Stimulated activated CD4-positive, alpha-beta T cell treated with anti-CD3 and anti-CD28 coated beads, Interleukin-2, amount 100 ng/mL, for 4 hours (primary cell): ENCODE data around the gene ERGIC1.

ENCODE experiments used
- DNase-seq: peaks from one replicate; pipeline ENCODE4 v3.0.0-alpha.2; 2020; ENCODE audit warnings: low read depth

The ERGIC1 gene

GRCh38 chr5:172950176-172950965 is 116.3 kb downstream of the ERGIC1 start:
- no peak for DNase-seq

GRCh38 chr5:172951371-172952033 is 117.5 kb downstream of the ERGIC1 start:
- DNase-seq: no peak

GRCh38 chr5:172952034-172952511 is 118.0 kb downstream of the ERGIC1 start:
- no peak for DNase-seq

DNA sequence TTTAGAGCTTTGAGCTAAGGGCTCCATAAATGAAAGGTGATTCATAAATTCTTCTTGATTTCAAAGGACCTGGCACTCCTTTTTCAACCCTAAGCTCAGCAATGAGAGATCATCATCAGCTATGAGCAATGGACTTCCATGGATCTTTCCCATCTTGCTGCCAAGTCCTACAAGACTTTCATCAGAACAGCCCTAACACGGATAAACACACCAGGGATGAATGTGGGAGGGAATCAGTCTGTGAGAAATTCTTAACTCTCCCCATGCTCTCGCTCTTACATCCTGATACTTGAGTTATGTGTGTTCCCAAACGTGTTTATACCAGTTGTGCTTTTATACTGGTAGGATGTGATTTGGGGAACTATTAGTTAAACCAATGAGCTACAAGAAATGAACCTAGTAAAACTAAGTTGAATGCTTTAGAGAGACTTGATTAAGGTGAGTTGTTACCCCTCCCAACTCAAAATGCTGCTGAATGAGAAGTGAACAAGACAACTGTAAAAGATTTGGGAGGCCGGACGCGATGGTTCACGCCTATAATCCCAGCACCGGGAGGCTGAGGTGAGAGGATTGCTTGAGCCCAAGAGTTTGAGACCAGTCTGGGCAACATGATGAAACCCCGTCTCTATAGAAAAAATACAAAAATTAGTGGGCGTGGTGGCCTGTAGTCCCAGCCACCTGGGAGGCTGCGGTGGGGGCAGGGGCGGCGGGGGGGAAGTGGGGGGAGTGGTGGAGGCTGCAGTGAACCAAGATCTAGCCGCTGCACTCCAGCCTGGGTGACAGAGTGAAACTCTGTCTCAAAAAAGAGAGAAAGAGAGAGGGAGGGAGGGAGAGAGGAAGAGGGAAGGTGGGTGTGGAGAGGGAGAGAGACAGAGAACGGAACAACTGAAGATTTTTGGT is 120.0 kb downstream of the ERGIC1 start:
- DNase-seq: no peak

DNA sequence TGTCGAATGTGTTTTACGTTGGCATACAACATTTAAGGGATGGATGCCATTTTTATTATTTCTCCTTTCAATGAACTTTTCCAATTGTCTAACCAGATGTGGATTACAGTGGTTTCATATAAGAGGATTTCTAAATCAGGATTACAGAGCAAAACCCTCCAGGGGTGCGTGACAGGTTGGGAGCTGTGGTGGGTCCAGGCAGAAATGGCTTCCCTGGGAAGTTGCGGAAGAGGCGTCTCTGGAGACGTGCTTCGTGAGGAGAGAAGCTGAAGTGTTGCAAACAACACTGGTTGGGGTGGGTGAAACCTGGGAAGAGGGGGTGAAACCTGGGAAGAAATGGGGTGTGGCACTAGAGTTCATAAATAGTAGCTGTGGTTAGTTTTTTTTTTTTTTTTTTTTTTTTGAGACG is 120.7 kb downstream of the ERGIC1 start:
- no peak for DNase-seq

GRCh38 chr5:172956228-172956627 is 122.2 kb downstream of the ERGIC1 start:
- DNase-seq: no peak

GRCh38 chr5:172956936-172957335 is 122.9 kb downstream of the ERGIC1 start:
- DNase-seq: no peak

DNA sequence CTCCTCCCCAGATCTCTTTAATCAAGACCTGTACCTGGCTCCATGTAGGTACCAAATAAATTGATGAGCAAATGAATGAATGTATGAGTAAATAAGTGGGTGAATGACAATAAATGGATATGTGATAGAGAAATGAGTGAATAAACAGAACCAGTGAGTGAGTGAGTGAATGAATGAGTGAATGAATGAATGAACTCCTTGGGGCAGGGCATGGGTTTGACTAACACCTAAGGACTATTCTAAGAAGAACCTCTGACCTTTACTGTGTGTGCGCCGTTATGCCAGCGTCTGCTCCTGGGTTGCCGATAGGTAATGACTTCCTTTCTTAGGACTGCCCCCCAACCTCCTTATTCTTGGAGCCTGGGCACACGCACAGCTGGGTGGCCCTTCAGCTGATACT is 123.4 kb downstream of the ERGIC1 start:
- no peak for DNase-seq

DNA sequence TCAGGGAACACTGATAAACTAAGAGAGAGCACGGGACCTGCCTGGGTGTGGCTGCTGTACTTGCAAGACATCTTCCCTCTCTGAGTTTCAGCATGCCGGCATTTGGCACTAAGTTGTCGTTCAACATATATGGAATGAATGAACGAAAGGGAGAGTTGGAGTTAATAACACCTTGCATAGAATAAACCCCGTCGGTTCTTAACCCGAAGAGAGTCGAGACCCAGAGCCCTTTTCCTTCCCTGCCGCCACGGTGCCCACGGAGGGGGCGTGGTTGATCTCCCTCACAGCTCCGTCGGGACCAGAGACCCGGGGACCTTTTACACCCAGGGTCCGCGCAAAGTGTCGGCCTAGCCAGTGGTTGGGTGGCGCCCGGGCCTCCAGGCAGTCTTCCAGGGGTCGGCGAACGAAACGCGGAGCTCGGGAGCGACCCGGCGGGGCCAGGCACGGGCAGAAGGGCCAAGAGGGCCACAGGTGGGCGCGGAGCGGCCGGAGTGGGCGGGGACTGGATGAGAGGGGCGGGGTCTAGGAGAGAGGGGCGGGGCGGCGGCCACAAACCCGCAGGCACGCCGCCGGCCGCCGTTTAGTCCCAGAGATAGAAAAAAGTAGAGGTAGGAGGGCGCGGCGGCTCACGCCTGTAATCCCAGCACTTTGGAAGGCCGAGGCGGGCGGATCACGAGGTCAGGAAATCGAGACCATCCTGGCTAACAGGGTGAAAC is 124.4 kb downstream of the ERGIC1 start:
- peak; percentile 48 for DNase-seq

DNA sequence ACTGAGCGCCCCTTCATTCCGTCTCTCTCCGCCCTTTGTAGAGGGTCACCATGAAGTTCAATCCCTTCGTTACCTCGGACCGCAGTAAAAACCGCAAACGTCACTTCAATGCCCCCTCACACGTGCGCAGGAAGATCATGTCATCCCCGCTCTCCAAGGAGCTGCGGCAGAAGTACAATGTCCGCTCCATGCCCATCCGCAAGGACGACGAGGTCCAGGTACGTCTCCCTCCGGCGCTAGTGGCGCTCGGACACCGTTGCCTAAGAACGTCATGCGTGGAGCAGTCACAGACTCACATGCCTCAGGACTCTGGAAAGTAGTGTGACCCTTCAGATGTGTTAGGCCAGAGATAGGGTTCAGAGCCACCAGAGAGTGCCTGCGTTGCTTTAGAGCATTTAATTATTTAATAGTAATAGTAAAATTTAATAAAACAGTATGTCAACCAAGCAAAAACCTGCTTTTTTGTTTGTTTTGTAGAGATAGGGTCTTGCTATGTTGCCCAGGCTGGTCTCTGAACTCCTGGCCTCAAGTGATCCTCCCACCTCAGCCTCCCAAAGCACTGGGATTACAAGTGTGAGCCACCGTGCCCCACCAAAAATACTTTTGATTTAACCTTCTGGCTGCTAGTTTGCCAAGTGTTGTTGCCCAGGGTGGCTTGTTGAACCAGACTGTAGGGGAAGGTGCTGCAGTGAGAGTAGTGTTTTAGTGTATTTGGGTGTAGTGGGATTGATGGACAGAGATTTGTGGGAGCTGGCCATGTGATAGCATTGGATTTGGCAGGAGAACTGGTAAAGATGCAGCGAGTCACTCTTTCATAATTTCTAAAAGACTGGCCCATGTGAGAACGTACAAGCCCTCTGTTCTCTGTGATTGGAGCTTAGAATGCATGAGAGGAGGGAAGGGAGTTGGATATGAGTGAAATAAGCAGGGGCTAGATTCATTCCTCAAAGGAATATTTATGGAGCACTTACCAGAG is 126.1 kb downstream of the ERGIC1 start:
- DNase-seq: no peak

DNA sequence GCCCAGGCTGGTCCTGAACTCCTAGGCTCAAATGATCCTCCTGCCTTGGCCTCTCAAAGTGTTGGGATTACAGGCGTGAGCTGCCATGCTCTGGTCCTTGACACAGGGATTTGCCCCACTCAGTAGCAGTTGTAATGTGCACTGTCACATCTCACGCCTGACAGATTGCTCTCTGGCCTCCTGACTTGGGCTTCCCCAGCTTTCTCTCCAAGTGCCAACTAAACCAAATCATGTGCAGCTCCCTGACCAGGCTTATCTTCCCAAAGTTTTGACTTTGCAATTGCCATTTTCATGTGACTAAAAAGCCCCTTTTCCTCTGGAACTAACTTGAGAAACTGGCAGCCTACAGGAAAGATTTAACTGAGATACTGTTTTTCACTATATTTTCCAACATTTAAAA is 135.9 kb downstream of the ERGIC1 start:
- no peak for DNase-seq

- DNase-seq: no peak
Observed at GRCh38 chr5:172971482-172971881, 137.4 kb downstream of the ERGIC1 start.

- DNase-seq: no peak
Observed at GRCh38 chr5:172972552-172972951, 138.5 kb downstream of the ERGIC1 start.

DNA sequence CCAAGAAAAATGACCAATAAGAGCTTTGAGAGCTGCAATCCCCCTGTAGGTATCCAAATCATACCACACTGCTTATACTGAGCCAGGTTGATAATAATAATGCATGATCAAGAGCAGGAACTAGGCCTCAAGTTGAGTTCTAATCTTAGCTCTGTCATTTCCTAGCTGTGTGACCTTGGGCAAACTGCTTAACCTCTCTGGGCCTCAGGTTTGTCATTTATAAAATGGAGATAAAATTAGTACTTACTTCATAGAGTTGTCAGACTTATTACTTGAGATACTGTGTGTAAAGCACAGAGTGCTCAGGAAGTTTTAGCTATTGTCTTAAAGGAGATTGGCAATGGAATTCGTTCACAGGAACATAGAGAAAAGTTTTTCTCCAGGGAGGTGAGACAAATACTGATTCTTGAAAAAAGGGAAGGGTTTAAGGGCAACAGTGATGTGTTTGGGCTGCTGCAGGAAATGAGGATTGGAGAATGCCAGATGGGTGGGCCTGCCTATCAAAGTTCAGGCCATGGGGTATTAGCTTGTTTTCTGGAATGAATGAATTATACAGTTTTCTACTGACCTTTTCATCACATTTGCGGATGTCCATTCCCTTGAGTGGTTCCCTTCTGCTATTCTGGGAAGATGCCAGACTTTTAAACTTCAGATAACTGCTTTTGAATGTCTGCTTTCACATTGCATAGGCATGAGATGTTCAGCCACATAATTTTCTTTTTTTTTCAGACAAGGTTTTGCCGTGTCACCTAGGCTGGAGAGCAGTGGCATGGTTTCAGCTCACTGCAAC is 139.3 kb downstream of the ERGIC1 start:
- no peak for DNase-seq

GRCh38 chr5:172973931-172974330 is 139.9 kb downstream of the ERGIC1 start:
- DNase-seq: no peak

DNA sequence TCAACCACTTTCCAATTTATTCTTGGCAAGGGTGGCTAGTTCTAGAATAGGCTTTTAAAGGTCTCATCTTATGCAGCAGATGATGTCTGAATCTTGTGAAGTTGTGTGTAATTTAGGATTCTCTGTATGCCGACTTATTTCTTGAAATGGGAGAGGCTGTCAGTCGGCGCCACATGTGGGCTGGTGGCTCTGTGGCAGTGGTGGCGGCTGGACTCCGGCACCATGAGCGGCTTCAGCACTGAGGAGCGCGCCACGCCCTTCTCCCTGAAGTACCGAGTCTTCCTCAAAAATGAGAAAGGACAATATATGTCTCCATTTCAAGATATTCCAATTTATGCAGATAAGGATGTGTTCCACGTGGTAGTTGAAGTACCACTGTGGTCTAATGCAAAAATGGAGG is 141.2 kb downstream of the ERGIC1 start:
- DNase-seq: no peak

GRCh38 chr5:172979778-172980177 is 145.7 kb downstream of the ERGIC1 start:
- no peak for DNase-seq

GRCh38 chr5:172981931-172982330 is 147.9 kb downstream of the ERGIC1 start:
- DNase-seq: no peak

DNA sequence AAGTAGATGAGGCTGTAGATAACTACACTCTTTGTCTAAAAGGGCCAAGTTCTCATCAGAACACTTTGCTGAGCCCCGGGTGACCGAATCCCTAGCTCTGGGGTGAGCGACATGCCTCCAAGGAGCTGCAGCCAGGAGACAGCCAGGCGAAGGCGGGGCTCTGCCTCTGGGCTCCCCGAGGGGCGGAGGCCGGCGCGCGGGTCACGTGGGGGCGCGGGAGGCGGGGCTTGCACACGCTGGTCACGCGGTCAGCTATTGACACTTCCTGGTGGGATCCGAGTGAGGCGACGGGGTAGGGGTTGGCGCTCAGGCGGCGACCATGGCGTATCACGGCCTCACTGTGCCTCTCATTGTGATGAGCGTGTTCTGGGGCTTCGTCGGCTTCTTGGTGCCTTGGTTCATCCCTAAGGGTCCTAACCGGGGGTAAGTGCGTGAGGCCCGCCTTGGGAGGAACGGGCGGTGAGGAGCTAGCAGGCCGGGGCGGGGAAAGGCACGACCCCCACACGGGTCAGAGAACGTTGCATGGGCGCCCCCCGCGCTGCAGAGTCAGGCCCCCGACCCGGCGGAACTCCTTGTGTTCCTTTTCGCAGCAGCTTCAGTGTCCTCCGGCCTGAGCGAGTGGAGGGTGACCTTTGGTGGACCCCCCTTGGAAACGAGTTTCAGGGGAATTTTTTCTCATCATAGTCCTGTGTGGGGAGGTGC is 149.6 kb downstream of the ERGIC1 start, which contains the start of gene ATP6V0E1:
ATP6V0E1 (plus strand) TSS at position 230 of the 702 bp plus-strand sequence; CDS start at position 320, 90 bp downstream.
- peak; percentile 91 for DNase-seq
